Lung microvascular endothelial cell (primary cell): ENCODE data around the gene TUT1. TPM values are rescaled to one million over a fixed set of nuclear protein-coding genes. Genes with fewer than 3 reads are reported as not detected.
"Not testable (repeated sequence)": the region's sequence is repeated elsewhere in the genome, so short reads cannot be mapped to it uniquely, and the experiment has no call there.

Experiments
- DNase-seq, 2 donors: peaks; one replicate each; pipeline versions ENCODE4 v3.0.0 to v3.0.0-alpha.2; 2010; ENCODE audit warnings: low read depth in 2 of 2
- total RNA-seq: library from RNA; depleted of rRNA; stranded (reverse); fragments of >200 nt; gene quantifications from 2 replicates; pipeline ENCODE4 v1.2.1, GENCODE V29; 2014

The TUT1 gene
- total RNA-seq, 1 donor from 2014 or later = 14.5 TPM

DNA sequence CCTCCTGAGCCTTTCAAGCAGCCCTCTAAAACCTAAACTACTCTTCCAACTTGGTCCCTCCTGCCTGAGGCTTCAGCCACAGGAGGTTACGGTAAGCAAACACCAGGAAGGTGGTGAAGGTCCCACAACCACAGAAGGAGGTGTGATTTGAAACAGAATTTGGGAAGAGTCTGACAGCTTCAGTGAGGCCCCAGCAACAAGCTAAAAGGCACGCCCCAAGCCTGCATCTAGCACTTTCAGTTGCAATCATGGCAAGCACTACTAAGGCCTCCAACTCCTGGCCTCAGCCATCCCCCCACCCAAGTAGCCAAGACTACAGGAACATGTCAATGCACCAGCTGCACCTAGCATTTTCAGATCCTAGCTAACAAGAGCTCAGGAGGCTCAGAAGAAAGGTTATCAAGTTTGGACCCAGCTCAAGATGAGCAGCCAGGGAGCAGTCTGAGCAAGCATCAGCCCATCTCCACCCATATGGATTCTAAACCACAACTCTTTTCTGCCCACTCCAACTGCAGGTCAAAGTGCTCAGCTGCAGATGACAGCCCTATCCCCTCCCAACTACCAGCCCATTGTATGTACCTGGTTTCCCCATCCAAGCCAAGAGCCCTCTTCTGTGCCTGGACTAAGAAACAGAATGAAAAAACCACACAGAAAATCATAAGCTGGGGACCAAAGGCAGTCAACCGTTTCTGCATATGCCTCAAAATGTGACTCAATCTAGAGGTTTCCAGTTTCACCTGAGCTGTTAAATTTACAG lies 34.3 kb downstream of the TUT1 start:
- DNase-seq = no peak

DNA sequence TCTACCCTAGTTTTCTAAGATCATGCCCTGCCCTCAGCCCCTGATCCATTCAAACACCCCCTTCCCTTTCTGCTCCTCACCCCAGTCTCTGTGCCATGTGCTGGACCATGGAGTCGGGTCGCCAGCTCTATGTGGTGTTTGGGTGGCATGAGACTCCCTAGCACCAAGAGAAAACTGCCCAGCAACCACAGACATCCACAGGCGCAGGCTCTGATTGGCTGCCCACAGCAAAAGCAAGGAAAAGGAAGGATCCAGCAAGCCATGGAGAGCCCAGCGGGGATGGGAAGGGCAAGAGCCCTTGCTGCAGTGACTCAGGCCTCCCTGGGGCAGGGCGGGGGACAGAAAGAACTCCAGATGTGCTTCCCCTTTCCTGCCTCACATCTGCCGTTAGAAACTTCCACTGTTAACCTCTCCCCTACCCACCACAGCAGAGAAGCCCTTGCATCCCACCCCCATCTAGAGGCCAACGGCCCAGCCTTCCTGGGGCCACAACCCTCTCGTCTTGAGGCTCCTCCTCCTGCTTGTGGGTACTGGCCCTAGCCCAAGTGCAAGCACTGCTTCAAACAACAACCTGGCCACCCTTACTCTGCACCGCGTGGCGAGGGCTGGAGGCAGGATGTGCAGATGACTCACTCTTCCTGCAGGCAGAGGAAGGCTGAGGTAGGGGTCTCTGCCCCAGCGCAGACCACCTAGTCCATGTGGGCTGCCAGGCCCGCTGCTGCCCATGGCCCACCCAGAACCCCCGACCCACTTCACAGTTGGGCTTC lies 35.0 kb downstream of the TUT1 start:
- DNase-seq = peak; percentile 88 to 91

DNA sequence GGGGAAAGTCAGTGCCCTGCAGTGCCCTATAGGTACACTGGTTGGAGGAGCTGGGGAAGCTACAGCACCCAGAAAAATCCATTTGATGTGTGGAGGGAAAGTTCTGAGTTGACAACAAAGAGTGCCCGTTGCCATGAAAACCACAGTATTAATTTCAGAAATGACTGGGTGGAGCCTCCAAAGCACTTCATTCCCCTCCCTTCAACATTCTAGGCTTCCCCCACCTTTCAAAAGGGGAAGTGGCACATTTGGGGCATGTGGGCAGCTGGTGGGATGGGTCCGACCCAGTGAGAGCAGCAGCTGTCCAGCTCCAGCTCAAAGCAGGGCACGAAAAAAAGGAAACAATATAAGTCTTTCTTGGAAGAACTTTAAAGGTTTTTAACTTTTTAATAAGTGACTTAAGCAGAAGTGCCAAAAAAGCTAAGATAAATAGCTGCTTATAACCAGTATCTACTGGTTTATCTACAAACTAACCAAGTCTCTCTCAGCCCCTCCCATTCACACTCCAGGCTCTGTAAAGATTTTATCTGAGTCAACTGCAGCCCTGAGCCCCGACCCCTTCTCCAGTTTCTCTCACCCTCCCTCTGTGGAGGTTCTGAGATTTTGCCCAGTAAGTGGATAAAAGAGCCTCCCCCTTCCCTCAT lies 35.7 kb downstream of the TUT1 start:
- DNase-seq = peak in 1 of 2 donors; percentile 32

DNA sequence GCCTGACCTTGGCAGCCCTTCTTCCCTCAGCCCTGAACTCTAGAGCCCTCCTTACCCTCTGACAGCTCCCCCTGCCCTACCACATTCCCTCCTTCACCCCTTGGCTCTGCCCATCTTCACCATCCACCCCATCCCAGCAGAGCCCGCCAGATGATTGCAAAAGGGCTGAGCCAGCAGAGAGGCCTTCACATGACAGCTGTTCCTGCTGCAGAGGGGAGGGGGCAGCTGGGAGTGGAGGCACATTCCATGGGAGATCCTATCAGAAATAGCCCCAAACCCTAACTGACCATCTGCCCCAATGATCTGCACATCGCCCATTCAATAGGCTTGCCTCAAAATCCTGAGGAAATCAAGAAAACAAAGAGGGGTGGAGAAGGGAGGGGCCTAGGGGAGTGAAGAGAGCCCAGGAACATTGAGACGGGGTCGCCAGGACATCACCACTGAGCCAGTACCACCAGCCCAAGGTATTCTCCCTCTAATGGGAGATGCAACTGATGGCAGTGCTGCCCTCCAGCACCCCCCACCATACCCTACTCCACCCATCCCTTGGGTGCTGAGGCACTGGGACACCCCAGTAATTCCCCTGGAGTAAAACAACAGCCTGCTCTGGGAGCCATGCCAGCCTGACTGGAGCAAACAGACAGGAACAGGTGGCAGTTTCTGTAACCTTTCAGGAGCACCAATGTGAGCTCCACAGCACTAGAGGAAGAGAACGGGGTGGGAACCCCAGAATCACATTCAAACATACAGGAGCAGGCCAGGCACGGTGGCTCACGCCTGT lies 36.7 kb downstream of the TUT1 start:
- DNase-seq = no peak

DNA sequence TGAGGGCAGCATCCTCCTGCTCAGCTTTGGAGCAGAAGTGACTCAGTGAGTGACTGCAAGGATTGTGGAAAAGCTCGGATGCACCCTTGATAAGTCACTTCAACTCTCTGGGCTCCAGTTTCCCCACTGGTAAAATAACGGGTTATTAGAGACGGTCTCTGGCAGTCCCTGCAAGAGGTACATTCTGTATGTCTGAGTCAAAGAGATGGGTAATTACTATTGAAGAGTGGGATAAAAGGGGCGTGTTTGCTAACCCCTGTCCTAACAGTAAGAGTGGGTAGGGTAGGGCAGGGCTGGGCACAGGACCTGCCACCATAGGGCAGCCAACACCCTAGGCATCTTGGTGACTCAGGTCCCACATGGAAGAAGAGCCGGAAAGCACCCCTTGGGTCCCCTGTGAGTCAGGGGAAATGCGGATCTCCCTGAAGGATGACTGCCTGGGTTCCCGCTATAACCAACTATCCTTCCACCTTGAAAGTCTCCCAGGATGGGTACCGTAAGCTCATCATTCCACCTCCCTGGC lies 37.4 kb downstream of the TUT1 start:
- DNase-seq = peak in 1 of 2 donors; percentile 73

DNA sequence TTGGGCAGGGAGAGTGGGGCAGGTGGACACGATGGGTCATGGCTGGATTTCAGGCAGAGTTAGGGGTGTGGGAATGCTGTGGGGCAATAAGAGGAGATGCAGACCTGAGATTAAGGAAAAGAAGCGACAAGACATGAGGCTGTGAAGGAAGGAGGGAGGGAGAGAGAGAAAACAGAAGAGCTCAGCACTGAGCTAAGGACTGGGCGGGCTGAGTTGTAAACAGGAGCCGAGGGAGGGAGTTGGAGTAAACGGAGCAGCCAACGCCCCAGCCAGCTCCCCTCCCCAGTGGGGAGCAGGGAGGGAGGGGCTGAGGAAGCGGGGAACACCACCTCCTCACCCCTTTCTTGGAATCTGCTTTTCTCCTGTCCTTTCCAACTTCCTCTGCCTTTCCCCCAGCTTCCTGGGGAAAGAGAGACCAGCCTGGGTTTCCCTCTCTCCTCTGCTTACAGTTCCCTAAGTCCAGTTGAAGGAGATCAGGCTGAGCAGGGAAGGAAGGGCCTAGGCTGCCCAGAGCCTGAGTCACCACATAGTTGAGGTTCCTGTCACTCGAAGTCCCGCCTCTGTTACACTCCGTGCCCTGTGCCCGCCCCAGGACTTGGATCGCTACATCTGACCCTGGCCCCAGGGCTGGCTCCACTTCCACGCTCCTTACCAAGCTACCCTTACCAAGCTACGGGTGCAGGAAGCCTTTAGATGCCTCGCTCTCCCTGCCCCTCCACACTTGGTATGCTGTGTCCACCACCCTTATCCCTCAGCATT lies 38.1 kb downstream of the TUT1 start:
- DNase-seq = peak; percentile 34 to 95

DNA sequence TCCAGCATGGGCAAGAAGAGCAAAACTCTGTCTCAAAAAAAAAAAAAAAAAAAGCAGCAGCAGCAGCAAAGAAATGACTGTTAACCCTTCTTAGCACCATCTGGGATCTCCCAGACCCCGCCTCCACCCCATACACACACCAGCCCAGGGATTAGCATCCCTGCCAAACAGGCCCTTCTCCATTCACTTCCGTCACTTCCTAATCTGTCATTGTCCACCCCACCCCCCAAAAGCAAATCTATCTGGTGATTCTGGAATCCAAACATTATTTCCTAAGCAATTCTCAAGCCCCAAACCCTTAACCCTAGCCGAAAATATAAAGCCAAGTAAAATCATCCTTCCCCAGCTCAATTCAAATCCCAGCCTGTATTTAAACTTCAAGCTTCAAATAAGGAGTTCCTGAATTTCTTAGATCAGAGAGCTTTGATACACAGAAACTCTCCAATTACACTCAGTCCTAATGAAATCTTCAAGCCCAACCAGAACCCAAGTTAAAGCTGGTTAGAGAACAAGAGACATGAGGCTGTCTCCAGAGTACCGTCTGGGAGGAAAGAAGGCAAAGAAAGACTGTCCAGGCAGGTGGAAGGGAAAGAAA lies 38.7 kb downstream of the TUT1 start:
- DNase-seq = peak in 1 of 2 donors; percentile 81

DNA sequence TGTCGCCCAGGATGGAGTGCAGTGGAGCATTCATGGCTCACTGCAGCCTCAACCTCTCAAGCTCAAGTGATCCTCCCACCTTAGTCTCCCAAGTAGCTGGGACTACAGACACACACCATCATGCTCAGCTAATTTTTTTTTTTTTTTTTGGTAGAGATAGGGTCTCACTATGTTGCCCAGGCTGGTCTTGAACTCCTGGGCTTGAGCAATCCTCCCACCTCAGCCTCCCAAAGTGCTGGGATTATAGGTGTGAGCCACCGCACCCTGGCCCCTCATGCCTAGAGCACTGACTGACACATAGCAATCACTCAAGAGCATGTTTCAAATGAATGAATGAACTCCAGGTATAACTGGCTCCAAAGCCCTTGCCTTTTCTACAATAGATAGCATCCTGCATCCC lies 40.8 kb downstream of the TUT1 start:
- not testable (repeated sequence) for DNase-seq

DNA sequence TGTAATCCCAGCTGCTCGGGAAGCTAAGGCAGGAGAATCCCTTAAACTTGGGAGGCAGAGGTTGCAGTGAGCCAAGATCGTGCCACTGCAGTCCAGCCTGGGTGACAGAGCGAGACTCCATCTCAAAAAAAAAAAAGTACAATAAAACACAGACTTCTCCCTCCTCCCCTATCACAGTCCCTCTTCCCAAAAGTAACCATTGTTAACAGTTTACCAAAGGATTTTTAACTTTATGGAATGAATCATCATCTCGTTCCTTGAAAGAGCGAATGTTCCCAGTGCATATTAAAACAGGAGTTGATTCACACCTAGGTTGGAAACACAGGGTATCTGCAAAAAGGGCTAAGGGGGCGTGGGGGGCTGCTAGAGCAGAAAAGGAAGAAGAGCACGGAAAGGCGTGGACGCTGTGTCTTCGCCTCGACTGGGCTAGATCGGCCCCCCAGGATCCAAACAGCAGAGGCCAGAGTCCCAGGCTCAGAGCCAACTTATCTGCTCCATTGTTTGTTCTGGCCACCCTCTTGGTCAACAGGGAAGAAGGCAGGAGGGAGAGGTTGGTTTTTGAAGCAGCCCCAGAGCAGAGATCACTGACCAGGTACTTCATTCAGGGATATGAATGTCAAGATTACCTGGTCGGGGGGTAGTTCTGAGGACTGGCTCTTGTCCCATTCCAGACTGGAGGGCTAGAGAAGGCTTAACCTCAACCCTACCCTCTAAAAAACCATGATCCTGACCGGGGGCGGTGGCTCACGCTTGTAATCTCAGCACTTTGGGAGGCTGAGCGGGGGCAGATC lies 42.6 kb downstream of the TUT1 start:
- DNase-seq = peak; percentile 50 to 67

DNA sequence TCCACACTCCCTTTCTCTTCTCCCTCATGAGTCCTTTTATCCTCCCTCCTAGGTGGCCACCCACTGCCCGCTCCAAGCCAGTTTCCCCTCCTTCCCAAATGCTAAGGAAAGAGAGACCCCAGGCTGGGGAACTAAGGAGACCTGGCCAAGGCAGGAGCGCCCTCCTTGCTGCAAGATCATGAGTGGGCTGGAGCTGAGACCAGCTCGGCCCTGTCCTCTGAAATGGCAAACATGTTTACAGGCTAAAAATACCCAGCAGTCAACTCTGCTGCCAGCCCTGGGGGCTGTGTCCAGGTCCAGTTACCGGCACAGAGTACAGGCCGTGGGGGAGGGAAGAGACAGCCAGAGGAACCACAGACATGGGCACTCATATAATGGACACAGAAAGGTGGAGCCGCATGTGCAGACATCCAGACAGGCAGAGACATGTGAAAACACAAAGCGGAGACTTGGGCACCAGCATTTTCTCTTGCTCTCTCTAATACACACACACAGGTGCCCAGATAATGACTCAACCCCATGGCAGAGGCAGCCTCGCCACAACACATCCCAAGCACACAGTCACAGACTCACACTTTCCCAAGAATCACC lies 43.5 kb downstream of the TUT1 start:
- DNase-seq = peak; percentile 26 to 52

DNA sequence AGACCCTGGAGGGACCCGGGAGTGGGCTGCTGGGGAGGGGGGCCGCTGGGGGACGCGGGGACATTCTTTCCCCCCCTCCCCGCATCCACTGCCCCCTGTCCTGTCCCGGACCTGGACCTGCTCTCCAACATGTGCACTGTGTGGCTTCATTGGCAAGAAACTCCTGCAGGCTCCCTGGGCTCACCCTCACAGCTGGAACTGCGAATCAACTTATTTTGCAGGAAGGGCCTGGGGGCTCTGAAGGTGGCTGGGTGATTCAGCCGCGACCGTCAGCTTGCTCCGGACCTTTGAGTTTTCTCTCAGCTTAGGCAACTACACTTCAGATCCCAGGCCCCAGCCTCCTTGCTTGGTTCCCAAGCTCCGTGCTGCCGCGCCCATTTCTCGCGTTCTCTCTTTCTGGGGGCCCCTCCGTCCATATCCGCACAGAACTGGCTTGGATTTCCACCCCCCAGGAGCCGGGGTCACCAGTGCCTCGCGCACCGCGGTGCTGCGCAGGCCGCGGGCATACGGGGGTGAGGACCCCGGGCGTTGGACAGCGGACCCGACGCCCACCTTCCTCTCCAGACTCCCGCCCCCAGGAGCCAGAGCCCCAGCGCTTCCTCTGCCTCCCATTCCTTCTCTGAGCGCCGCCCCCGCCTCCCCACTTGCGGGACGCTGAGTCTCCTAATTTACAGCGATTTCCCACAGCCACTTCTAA lies 44.2 kb downstream of the TUT1 start:
- DNase-seq = peak in 1 of 2 donors; percentile 48

DNA sequence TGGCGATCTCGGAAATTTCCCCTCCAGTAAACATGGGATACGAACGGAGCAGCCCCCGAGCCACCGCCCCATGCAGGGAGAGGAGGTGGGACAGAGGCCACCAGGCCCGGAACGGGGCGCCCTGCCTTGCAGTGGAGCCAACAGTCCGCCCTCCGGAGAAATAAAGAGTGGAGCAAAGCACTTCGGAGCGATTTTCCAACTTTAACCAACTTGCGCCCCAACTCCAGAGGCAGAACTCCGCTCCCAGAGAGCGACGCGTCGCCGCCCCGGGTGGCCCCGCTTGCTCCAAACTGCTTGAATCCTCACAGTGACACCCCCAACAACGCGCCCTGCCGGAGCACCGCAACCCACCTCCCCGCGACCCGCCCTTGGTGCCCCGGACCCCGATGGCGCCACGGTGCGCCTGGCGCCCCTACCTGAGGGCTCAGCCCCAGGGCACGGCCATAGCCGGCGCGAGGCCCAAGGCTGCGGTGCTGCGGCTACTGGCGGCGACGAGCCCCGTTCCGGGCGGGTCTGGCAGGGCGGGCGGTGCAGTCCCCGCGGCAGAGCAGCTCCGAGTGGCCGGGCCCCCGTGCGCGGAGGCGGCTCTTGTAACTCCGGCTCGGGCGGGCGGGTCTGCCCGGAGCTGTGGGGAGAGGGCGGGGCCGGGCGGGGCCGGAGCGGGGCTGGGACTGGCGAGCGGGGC lies 44.9 kb downstream of the TUT1 start, which contains the start of gene AHNAK:
Gene AHNAK, minus strand, starts transcription at position 563 of the 685 bp plus-strand sequence. CDS start 10,708 bp downstream, outside the sequence.
- DNase-seq = peak; percentile 72 to 83

DNA sequence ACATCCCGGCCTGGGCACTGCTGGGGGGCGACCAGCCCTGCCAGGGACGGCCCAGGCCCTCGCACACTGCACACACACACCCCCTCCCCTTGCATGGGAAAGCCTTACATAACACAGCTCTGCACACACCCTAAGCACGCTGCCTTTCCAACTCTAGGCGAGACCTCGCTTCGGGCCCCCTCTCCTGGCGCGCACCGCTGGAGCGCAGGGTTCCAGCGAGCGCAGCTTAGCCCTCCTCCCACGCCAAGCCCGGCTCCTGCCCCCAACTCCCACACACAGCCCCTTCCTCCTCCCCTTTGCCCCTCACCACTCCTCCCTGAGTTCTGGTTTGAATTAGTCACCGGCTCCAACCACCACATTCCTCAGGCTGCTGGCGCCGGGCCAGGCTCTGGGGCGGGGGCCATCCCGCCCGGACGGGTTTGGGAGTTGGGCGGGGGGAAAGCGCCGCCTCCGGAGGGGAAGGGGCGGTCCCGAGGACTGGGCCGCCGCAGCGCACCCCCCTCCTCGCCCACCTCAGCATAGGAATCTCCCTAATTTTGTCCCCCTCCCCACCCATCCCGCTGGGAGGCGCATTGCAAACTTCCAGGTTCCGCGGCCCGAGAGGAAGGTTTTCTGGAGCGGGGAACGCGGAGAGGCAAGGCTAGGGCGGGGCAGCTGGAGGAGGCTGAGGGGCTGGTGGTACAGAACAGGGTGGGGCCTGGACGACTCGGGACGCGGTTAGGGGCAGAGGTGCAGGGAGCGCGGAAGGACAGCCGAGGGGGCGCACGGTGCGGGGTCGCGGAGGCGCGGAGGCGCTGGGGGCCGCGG lies 45.7 kb downstream of the TUT1 start:
- DNase-seq = peak; percentile 88 to 89

DNA sequence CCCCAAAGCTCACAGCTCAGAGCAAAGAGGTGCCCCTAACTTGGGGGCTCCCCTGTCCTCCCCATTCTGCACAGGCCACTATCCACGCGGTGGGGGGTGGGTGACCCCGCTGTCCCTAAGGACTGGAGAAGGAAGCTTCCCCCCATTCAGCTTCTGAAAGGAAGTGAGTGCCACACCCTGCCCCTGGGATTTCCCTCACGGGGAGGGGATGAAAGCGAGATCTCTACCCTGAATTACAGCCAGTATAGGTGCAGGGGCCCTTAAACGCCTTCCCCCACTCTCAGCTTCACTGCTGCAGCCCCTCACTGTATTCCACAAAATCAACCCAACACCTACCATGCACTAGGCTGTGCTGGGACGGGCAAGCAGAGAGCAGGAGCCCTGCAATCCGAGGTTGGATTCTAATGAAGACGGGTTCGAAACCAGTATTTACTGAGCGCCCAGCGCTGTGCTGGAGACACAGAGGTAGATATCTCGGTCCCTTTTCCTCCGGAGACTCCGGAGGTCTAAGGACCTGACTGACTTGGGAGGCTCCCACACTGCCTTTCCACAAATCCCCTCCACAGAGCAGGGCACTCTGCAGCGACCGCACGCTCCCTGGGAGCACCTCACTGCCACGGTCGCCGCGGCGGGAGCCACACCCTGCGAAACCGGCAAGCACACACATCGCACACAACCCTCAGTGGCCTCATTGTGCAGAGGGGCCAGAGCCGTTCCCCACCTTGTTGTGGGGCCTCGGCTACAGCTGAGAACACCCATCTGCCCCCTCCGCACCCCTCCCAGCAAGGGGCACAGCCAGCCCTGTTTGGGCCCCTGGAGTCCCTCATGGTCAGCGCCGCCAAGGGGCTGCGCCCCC lies 46.5 kb downstream of the TUT1 start:
- DNase-seq = peak; percentile 32 to 41

DNA sequence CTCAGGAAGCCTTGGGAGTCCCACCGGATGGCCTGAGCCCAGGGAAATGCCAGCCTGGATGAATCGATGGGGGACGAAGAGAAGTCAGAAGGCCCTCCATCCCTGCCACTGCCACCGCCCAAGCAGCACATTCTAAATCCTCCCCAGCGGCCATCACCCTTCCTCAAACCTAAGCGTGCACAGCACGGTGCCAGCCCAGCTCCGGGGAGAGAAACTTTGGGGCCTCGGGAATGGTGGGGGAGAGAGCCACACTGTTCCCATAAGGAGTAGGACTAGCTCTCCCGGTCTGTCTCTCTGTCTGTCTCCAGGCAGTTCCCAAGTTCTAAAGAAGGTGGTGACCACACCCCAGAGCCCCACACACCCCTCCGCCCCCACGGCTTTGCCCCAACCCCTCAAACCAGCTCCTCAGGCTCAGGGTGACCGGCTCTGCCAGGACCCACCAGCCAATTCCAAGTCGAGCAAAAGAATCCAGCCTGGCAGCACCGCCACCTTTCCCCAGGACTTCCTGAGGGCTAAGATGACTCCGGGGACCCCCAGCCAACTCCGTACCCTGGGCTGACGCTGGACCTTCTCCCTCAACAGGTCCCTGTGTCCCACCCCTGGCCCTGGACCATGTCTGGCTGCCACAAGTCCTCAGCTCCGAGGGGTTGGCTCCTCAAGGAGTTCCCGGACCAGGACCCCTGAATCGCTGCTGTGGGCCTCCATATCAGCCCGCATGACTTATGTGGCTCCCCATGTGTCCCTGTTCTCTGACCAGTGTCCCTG lies 47.5 kb downstream of the TUT1 start:
- DNase-seq = peak in 1 of 2 donors; percentile 29
